B cell (primary cell): Measurements from ENCODE around the gene ITGA7. TPM values are rescaled to one million over a fixed set of nuclear protein-coding genes. Genes with fewer than 3 reads are reported as not detected.

ENCODE experiments used
- ATAC-seq: fragments of 200-7000 bp; cut with Tn5 transposase; one replicate; pipeline ENCODE4 v1.10.0; 2021; ENCODE audit warnings: low read depth, mild to moderate bottlenecking, moderate number of reproducible peaks, moderate library complexity
- CTCF ChIA-PET: fragments of 350-600 bp; sonication (Branson Sonifier 250); formaldehyde crosslinking; loops from one replicate; lab custom pipeline; 2021; ENCODE audit warnings: antibody characterized with exemption, inconsistent platforms; lab: Charles Lee
- POLR2A ChIA-PET: fragments of 350-600 bp; sonication (Branson Sonifier 250); formaldehyde crosslinking; loops from one replicate; lab custom pipeline; 2021; ENCODE audit warnings: antibody characterized with exemption; lab: Charles Lee
- DNase-seq: peaks from one replicate; pipeline ENCODE4 v3.0.0; 2013
- H2AFZ ChIP-seq: 2 replicates; pipeline ENCODE4 v1.6.1; 2012; ENCODE audit warnings: mild to moderate bottlenecking, low read depth, low read length; ENCODE audit not compliant: insufficient read depth, poor library complexity, severe bottlenecking
- H3K27ac ChIP-seq, 2 donors: 1 replicate in 1 of 2; 2 replicates in 1 of 2; pipeline ENCODE4 v1.5.1; 2012 to 2013; ENCODE audit warnings: low read length in 2 of 2, mild to moderate bottlenecking in 2 of 2, moderate library complexity in 1 of 2
- H3K27me3 ChIP-seq, 4 experiments: fragments of 200-600 bp in 1 of 4; sonication (generic) in 1 of 4; replicated peaks in 1 of 4; 1 replicate in 2 of 4; 2 replicates in 2 of 4; pipeline versions ENCODE4 v1.6.1 to v1.7.0; 2013 to 2016; ENCODE audit warnings: low read length in 3 of 4, mild to moderate bottlenecking in 2 of 4, mixed read lengths in 1 of 4, moderate library complexity in 1 of 4; ENCODE audit not compliant: insufficient read depth in 4 of 4, control insufficient read depth in 3 of 4; ENCODE audit errors: control extremely low read depth in 1 of 4
- H3K36me3 ChIP-seq, 2 experiments: replicated peaks in 1 of 2; 1 replicate in 1 of 2; 2 replicates in 1 of 2; pipeline versions ENCODE4 v1.6.1 to v1.7.1; 2013; ENCODE audit warnings: low read length in 1 of 2; ENCODE audit not compliant: insufficient read depth in 2 of 2, control insufficient read depth in 1 of 2; ENCODE audit errors: control extremely low read depth in 1 of 2, extremely low read depth in 1 of 2
- H3K4me1 ChIP-seq, 2 donors: fragments of 200-600 bp in 1 of 2; sonication (generic) in 1 of 2; 1 replicate in 1 of 2; 2 replicates in 1 of 2; pipeline versions ENCODE4 v1.5.1 to v1.6.1; 2013 to 2017; ENCODE audit warnings: low read length in 2 of 2; ENCODE audit not compliant: control insufficient read depth in 2 of 2, insufficient read depth in 2 of 2
- H3K4me2 ChIP-seq: replicated peaks from 2 replicates; pipeline ENCODE3; 2012; ENCODE audit warnings: mild to moderate bottlenecking, low read depth, low read length; ENCODE audit not compliant: poor library complexity, severe bottlenecking
- H3K4me3 ChIP-seq, 5 experiments: fragments of 200-600 bp in 1 of 5; sonication (generic) in 1 of 5; 1 replicate in 3 of 5; 2 replicates in 2 of 5; pipeline versions ENCODE4 v1.5.1 to v1.7.0; 2011 to 2016; ENCODE audit warnings: low read length in 4 of 5, mild to moderate bottlenecking in 4 of 5, low read depth in 2 of 5, control low read depth in 1 of 5, moderate library complexity in 1 of 5; ENCODE audit not compliant: insufficient read depth in 1 of 5; ENCODE audit errors: control extremely low read depth in 1 of 5, extremely low read depth in 1 of 5
- H3K79me2 ChIP-seq: fragments of 200-600 bp; sonication (generic); one replicate; pipeline ENCODE4 v1.6.0; 2016; ENCODE audit warnings: low read length; ENCODE audit not compliant: control insufficient read depth, insufficient read depth
- H3K9ac ChIP-seq: fragments of 200-600 bp; sonication (generic); 2 replicates; pipeline ENCODE4 v1.6.1; 2017; ENCODE audit warnings: mild to moderate bottlenecking, low read length, moderate library complexity
- H3K9me3 ChIP-seq, 3 donors: one replicate each; pipeline versions ENCODE4 v1.6.1 to v1.7.1; 2013; ENCODE audit warnings: low read length in 2 of 3; ENCODE audit not compliant: control insufficient read depth in 2 of 3, insufficient read depth in 1 of 3; ENCODE audit errors: control extremely low read depth in 1 of 3
- H4K20me1 ChIP-seq: 2 replicates; pipeline ENCODE4 v1.6.0; 2012; ENCODE audit warnings: mild to moderate bottlenecking, low read length; ENCODE audit not compliant: insufficient read depth, control insufficient read depth, poor library complexity, severe bottlenecking
- H3K27ac Mint-ChIP-seq: one replicate; pipeline ENCODE4 v1.8.0; 2021; ENCODE audit warnings: mixed read lengths
- H3K27me3 Mint-ChIP-seq: one replicate; pipeline ENCODE4 v1.8.0; 2021; ENCODE audit warnings: mixed read lengths
- H3K4me1 Mint-ChIP-seq: one replicate; pipeline ENCODE4 v1.8.0; 2021; ENCODE audit warnings: mixed read lengths
- H3K4me3 Mint-ChIP-seq: one replicate; pipeline ENCODE4 v1.8.0; 2021; ENCODE audit warnings: mixed read lengths
- H3K9me3 Mint-ChIP-seq: one replicate; pipeline ENCODE4 v1.8.0; 2022; ENCODE audit warnings: mixed read lengths; ENCODE audit not compliant: insufficient read depth
- CTCF ChIP-seq: fragments of 200-600 bp; IDR thresholded peaks from one replicate; pipeline ENCODE4 v1.8.0; 2022; ENCODE audit warnings: antibody characterized with exemption, mild to moderate bottlenecking
- EZH2 ChIP-seq: IDR thresholded peaks from 2 replicates; pipeline ENCODE4 v1.6.1; 2012; ENCODE audit warnings: borderline replicate concordance, low read depth, mild to moderate bottlenecking, moderate library complexity, low read length; ENCODE audit not compliant: insufficient read depth, poor library complexity, severe bottlenecking
- WGBS: methylation state at CpG from one replicate; pipeline ENCODE4 v1.1.5; 2013; ENCODE audit warnings: missing lambda C conversion rate; ENCODE audit not compliant: insufficient coverage; 5-methylcytosine and 5-hydroxymethylcytosine counted together
- intact Hi-C: fragments of 100-400 bp; cut with micrococcal nuclease; formaldehyde crosslinking; loops from one replicate; pipeline ENCODE4 v1.10.0; 2022
- polyA plus RNA-seq: library from polyadenylated mRNA; depleted of rRNA; stranded (reverse); fragments of >200 nt; gene quantifications from 2 replicates; pipeline ENCODE4 v1.2.3, GENCODE V29; 2012
- total RNA-seq, 2 donors: library from RNA; stranded (reverse); fragments of 120-200 nt in 1 of 2; gene quantifications; 1 replicate in 1 of 2; 2 replicates in 1 of 2; pipeline versions ENCODE4 v1.2.3 to v1.2.4, GENCODE V29; 2013 to 2022

ITGA7 gene
- total and polyA plus RNA-seq, 2 donors (not counting 1 experiment from before 2014, with no cell fraction given) = 2.4 to 3.3 TPM

GRCh38 chr12:55694188-55694515, 13.6 kb downstream of the ITGA7 start:
- Mint-ChIP-seq H3K27me3 (no peaks in the 10 kb centered on the region), H3K27ac (no peak overlapping the region), H3K9me3 (no peaks in the 10 kb centered on the region), H3K4me1 (no peaks in the 10 kb centered on the region), H3K4me3 (no peak overlapping the region)
- H3K4me3 ChIP-seq = no peak overlapping the region
- H3K9ac ChIP-seq = no peak overlapping the region
- DNase-seq (no peak), ATAC-seq (no peak)
- intact Hi-C loops = no loop called here
- H4K20me1 ChIP-seq = no peaks in the 10 kb centered on the region
- H2AFZ ChIP-seq = no peak overlapping the region
- no peaks in the 10 kb centered on the region for H3K36me3 ChIP-seq
- no peaks in the 10 kb centered on the region for H3K79me2 ChIP-seq
- WGBS = 95% methylated on average over 2 of the region's 7 CpGs
- POLR2A ChIA-PET = no interaction called here
- H3K27me3 ChIP-seq = peaks cover 0 to 3% (median 0%) of the 10 kb centered on the region in 4 experiments
- no peak overlapping the region for H3K4me2 ChIP-seq
- no peak overlapping the region for H3K27ac ChIP-seq
- CTCF ChIA-PET = interaction anchor here (1.4 kb wide), 1 partner anchor 12 kb away, joined by 4 read pairs; no protein-coding TSS in a partner anchor
- no peaks in the 10 kb centered on the region for H3K9me3 ChIP-seq
- H3K4me1 ChIP-seq = no peaks in the 10 kb centered on the region
- no peak for TF ChIP-seq EZH2
- no peak for TF ChIP-seq CTCF

GRCh38 chr12:55693323-55694187, 14.1 kb downstream of the ITGA7 start:
- Histone ChIP-seq H3K27me3 (peaks cover 0 to 3% (median 0%) of the 10 kb centered on the region in 4 experiments), H3K36me3 (no peaks in the 10 kb centered on the region), H3K4me1 (no peaks in the 10 kb centered on the region), H3K79me2 (no peaks in the 10 kb centered on the region), H4K20me1 (no peaks in the 10 kb centered on the region), H3K4me2 (no peak overlapping the region), H3K9me3 (no peaks in the 10 kb centered on the region), H2AFZ (no peak overlapping the region), H3K9ac (no peak overlapping the region), H3K27ac (no peak overlapping the region), H3K4me3 (no peak overlapping the region)
- DNase-seq (no peak), ATAC-seq (no peak)
- ChIA-PET CTCF (interaction anchor here (1.4 kb wide), 1 partner anchor 13 kb away, joined by 4 read pairs; no protein-coding TSS in a partner anchor), POLR2A (no interaction called here)
- no peaks in the 10 kb centered on the region for H3K27me3 Mint-ChIP-seq
- TF ChIP-seq EZH2 = no peak
- no peak for TF ChIP-seq CTCF
- WGBS = 93% methylated on average over 2 of the region's 7 CpGs
- no peaks in the 10 kb centered on the region for H3K4me1 Mint-ChIP-seq
- intact Hi-C loops = no loop called here
- H3K9me3 Mint-ChIP-seq = no peaks in the 10 kb centered on the region
- no peak overlapping the region for H3K27ac Mint-ChIP-seq
- H3K4me3 Mint-ChIP-seq = no peak overlapping the region
